Type B pancreatic cell (in vitro differentiated cells): ENCODE data around the gene FOXO4. TPM values are rescaled to one million over a fixed set of nuclear protein-coding genes. Genes with fewer than 3 reads are reported as not detected.
"Not testable (repeated sequence)": the region's sequence is repeated elsewhere in the genome, so short reads cannot be mapped to it uniquely, and the experiment has no call there.

ENCODE experiments used
- DNase-seq: peaks from one replicate; pipeline ENCODE4 v3.0.0; 2021; ENCODE audit warnings: mixed read lengths; ENCODE audit not compliant: unreplicated experiment; ENCODE audit errors: extremely low spot score
- H3K27ac Mint-ChIP-seq: 2 replicates; pipeline ENCODE4 v1.8.0; 2021; ENCODE audit warnings: mild to moderate bottlenecking, mixed read lengths
- H3K27me3 Mint-ChIP-seq: 2 replicates; pipeline ENCODE4 v1.8.0; 2021; ENCODE audit warnings: mixed read lengths
- H3K36me3 Mint-ChIP-seq: 2 replicates; pipeline ENCODE4 v1.8.0; 2021; ENCODE audit warnings: mixed read lengths
- H3K4me1 Mint-ChIP-seq: one replicate; pipeline ENCODE4 v1.8.0; 2021; ENCODE audit warnings: mixed read lengths; ENCODE audit not compliant: unreplicated experiment
- H3K4me3 Mint-ChIP-seq: 2 replicates; pipeline ENCODE4 v1.8.0; 2021; ENCODE audit warnings: mild to moderate bottlenecking, mixed read lengths
- H3K9me3 Mint-ChIP-seq: 2 replicates; pipeline ENCODE4 v1.8.0; 2021; ENCODE audit warnings: mixed read lengths
- CTCF ChIP-seq: fragments of 200-600 bp; sonication (generic); conservative IDR thresholded peaks from 2 replicates; pipeline ENCODE4 v1.5.0; 2021; ENCODE audit warnings: antibody characterized with exemption, mild to moderate bottlenecking
- long read RNA-seq: library from polyadenylated mRNA; unstranded; transcript quantifications from one replicate; pipeline ENCODE4 v2.0.0, GENCODE V29; 2020
- total RNA-seq: library from RNA; stranded (reverse); gene quantifications from 2 replicates; pipeline ENCODE4 v1.2.1, GENCODE V29; 2021; ENCODE audit warnings: low replicate concordance

The FOXO4 gene
- 18.8 and 34.1 TPM in 2 replicates for total RNA-seq
- long read RNA-seq, partial matches to known transcripts, result 0 of 1 reads
- long read RNA-seq, other reads (novel, unspliced or antisense), result 0 of 1 reads

GRCh38 chrX:71095555-71095980, at the start of gene FOXO4:
Gene FOXO4 (plus strand): TSS chrX:71095851. CDS start chrX:71096529, 678 bp downstream.
- no peaks in the 10 kb centered on the region for H3K9me3 Mint-ChIP-seq
- peak within 1 kb of the TSS; percentile 91 for H3K4me3 Mint-ChIP-seq
- no peaks in the 10 kb centered on the region for H3K4me1 Mint-ChIP-seq
- peak; percentile 86 for DNase-seq
- TF ChIP-seq CTCF, result no peak
- H3K27ac Mint-ChIP-seq, result peak within 1 kb of the TSS; percentile 81
- no peaks in the 10 kb centered on the region for H3K27me3 Mint-ChIP-seq
- H3K36me3 Mint-ChIP-seq, result no peaks in the 10 kb centered on the region

- H3K27me3 Mint-ChIP-seq, H3K36me3 Mint-ChIP-seq: not testable (repeated sequence)
Measured at GRCh38 chrX:71047891-71048290, 47.8 kb upstream of the FOXO4 start.

GRCh38 chrX:71052721-71053120, 42.9 kb upstream of the FOXO4 start:
- Mint-ChIP-seq H3K27me3 (no peaks in the 10 kb centered on the region), H3K36me3 (peaks cover 3% of the 10 kb centered on the region), H3K9me3 (no peaks in the 10 kb centered on the region), H3K4me1 (no peaks in the 10 kb centered on the region), H3K27ac (no peak overlapping the region), H3K4me3 (peak overlapping the region; percentile 47)
- TF ChIP-seq CTCF, result no peak
- DNase-seq, result no peak

More at GRCh38 chrX:71047891-71048290, 47.8 kb upstream of the FOXO4 start:
- not testable (repeated sequence) for DNase-seq, H3K4me1 Mint-ChIP-seq, H3K4me3 Mint-ChIP-seq, H3K27ac Mint-ChIP-seq, H3K9me3 Mint-ChIP-seq

GRCh38 chrX:71053217-71053621, 42.4 kb upstream of the FOXO4 start:
- Mint-ChIP-seq H3K27ac (no peak overlapping the region), H3K4me3 (peak overlapping the region; percentile 47), H3K4me1 (no peaks in the 10 kb centered on the region), H3K9me3 (no peaks in the 10 kb centered on the region), H3K27me3 (no peaks in the 10 kb centered on the region), H3K36me3 (peaks cover 3% of the 10 kb centered on the region)
- no peak for TF ChIP-seq CTCF
- DNase-seq, result no peak

- Mint-ChIP-seq H3K4me3 (no peak overlapping the region), H3K9me3 (no peaks in the 10 kb centered on the region), H3K4me1 (no peaks in the 10 kb centered on the region), H3K36me3 (peaks cover 3% of the 10 kb centered on the region), H3K27ac (no peak overlapping the region), H3K27me3 (no peaks in the 10 kb centered on the region)
- no peak for DNase-seq
- no peak for TF ChIP-seq CTCF
Measured at GRCh38 chrX:71056867-71057266, 38.8 kb upstream of the FOXO4 start.

GRCh38 chrX:71057848-71058530, 37.7 kb upstream of the FOXO4 start:
- no peak for TF ChIP-seq CTCF
- no peak for DNase-seq
- Mint-ChIP-seq H3K4me3 (no peak overlapping the region), H3K27me3 (no peaks in the 10 kb centered on the region), H3K4me1 (no peaks in the 10 kb centered on the region), H3K36me3 (peaks cover 3% of the 10 kb centered on the region), H3K27ac (no peak overlapping the region), H3K9me3 (no peaks in the 10 kb centered on the region)
